GM21825 (cell line): ENCODE measurements around the gene SPTSSA.
"Not testable (repeated sequence)": the region's sequence is repeated elsewhere in the genome, so short reads cannot be mapped to it uniquely, and the experiment has no call there.

Source experiments
- ATAC-seq: cut with Tn5 transposase; IDR thresholded peaks from one replicate; pipeline ENCODE4 v1.9.1; 2021; ENCODE audit warnings: mild to moderate bottlenecking, moderate library complexity; ENCODE audit not compliant: unreplicated experiment

Gene SPTSSA

DNA sequence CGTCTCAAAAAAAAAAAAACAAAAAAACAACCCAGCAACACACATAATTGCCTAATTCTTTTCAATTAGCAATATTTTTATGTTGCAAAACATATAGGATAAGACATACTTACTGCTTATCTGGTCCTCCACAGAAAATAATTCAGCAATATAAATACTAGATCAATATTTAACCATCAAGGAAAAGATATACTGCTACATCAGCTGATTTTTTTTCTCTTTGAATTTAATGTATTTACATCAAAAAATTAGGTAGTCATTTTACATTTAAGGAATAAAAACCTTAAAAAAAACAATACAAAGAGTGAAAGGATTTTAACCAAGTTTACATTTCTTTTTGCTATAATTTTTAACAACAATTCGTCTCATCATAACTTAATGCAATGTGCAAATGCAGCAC, 28.1 kb downstream of the SPTSSA start:
- ATAC-seq: no peak

DNA sequence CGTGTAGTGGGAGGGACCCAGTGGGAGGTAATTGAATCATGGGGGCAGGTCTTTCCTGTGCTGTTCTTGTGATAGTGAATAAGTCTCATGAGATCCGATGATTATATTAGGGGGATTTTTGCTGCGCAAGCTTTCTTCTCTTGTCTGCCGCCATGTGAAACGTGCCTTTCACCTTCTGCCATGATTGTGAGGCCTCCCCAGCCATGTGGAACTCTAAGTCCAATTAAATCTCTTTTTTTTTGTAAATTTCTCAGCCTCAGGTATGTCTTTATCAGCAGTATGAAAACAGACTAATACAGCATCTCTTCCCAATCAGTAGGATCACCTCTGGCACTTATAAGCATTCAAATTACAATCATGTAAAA, 34.0 kb downstream of the SPTSSA start:
- not testable (repeated sequence) for ATAC-seq

DNA sequence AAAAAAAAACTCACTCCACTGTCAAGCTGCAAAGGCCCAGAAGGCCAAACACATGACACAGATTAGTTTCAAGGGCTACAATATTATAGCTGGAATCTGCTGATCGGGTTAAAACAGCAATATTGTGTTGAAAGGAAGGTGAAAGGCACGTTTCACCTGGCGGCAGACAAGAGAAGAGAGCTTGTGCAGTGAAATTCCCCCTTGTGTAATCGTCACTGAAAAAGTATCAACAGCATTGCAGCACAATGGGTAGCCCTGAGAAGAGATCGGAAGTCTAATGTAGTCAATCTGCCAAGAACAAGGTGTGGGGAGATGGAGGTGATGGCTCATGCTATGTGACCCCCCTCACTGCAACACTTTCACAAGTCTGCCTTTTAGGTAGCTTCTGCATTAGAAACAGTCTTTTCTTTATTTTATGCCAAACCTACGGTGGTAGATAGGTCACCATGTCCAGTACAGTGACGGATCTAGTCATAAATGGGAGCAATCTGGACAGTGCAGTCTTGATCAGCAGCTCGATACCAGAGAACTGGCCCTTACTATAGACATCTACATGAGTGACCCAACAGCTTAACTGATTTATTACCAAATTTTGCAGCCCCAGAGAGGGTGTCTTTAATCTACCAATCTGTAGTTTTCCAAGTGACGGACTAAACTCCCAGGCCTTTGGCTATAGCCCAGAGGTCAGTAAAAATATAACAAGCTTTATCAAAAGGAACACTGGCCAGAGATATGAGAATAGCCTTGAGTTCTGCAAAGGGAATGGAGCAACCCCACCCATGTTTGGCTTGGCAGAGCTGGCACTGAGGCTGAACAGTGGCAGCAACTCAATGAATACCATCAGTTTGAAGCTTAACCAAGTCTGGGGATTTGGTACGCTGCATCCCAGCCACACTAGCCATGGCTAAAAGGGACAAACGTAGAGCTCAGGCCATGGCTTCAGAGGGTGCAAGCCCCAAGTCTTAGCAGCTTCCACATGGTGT, 35.4 kb downstream of the SPTSSA start:
- no peak for ATAC-seq

DNA sequence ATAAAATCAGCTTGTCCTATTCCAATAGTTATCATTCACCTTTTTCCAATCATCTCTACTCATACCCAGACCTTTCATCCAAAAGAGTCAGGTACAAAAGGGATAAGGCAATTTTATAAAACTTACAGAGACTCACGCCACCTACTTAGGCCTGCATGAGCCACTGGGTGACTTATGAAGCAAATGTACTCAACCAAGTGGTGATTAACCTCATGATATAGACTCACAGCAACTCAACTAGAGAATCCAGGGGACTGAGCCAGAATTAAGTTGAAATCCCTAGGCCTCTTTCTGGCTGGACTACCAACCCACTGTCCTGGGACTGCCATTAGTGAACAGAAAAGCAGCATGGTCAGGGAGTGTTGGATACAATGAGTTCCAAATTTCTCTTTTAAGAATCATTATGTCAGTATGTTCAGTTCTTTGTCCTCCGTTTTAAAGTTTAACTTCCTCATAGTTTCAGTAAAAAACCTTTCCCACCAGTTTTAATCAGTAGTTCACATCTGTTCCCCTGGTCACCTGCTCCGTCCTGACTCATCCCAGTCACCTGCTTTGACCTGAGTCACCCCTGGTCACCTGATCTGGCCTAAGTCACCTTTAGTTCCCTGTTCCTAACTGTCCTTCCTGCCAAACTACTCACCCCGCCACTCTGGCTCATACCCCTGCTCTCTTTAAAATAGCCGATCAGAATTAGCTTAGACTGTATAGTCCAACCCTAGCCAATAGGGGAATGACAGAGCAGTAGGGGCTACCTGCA, 36.8 kb downstream of the SPTSSA start:
- no peak for ATAC-seq

DNA sequence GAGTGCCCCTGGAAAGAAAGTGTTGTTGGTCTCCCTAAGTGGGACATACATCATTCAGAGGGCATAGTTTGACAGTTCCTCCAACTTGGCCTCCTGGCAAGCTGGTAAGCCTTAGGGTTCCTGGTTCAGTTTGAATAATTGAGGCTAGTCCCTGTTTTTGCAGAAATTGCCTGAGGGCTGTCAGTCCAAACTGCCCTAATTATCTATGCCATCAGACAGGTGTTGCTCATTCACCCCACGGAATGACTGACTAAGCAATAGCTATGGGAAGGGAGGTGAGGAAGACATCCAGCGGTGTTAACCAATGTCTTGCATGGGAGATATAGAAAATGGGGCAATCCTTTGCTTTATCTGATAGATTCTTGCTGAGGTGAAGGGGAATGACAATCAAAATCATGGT, 37.6 kb downstream of the SPTSSA start:
- no peak for ATAC-seq

DNA sequence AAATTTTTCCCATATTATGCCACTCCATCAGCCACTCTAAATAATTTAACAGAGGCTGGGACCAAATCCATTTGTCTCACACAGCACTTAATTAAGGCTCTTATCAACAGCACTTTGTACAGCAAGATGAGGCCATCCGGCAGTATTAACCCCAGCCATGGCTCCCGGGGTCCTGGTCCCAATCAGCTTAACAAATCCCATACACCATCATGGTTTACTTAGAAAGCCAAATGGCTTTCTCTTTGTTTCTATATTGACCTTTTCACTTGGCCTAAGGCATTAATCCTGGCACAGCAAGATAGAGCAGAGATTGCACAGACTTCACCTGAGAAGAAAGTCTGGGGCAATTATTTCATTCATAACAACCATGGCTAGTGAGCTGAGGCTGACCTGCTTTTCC, 38.6 kb downstream of the SPTSSA start:
- ATAC-seq: no peak

DNA sequence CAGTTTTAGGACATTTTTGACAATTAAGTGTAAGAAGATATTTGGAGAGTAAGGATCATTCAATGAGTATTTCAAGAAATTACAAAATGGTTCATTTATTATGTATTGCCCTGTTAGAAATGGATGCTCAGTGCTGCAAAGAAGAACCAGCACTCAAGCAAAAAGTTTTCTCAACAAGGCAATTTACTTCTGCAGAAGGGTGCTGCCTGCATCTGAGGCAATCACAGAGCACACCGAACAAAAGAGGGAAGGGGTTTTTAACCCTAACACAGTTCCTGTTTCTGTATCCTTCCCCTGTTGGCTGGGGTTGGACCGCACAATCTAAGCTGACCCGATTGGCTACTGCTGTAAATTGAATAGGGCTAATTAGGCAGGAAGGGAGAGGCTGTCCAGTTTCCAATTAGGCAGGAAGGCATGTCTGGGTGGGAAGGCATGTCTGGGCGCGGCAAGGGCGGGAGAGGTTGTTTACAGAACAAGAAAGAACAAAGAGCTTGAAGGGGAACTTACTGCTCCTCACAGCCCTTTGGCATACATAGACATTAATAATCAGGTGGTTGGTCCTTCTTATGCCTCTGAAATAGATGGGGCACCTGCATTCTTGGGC, 41.4 kb downstream of the SPTSSA start:
- ATAC-seq: no peak

DNA sequence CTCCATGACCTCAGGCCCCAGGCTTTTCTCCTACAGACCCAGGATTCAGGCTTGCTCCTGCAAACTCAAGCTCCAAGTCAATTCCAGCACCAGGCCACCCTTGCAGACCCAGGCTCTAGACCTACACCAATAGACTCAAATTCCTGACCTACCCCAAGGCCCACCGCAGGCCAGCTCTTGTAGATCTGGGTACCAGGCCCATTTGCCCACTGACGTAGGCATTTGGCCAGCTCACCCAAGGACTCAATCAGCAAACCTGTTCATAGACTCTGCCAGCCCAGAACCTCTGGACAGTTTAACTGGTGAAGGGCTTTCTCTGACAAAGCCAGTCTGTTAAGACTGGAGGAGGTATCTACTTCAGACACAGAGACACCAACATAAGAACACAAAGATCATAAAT, 52.3 kb downstream of the SPTSSA start:
- no peak for ATAC-seq

DNA sequence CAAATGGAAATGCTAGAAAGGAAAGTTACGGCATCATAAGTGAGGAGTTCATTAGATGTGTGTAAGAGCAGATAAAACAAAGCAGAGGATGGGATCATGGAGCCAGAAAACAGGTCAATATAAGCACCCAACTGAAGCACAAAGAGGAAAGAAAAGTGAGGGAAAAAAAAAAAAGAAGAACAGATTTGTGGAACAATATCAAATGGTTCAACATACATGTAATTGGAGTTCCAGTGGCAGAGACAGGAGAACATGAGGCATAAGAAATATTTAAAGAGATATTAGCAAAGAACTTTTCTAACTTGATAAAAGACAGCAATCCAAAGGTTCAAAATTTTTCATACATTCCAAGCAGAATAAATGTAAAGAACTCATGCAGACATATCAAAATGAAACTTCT, 54.1 kb downstream of the SPTSSA start:
- ATAC-seq: no peak

DNA sequence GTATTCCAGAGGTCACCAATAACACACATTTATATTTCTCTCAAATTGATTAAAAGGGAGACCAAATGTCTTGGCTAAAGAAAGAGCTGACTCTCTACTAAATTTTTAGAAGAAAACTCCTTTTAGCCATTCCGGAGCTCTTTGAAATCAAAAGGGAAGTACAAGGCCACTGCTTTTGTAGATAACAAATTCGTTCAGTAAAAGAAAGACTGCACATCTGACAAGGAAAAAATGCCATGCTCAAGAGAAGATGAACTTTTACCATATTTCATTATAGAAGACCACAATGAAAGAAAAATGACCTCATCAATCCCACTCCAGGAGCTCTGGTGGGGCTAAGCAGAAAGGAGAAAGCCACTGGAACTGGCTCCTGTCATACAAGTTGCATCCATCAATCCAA, 57.6 kb downstream of the SPTSSA start:
- no peak for ATAC-seq

DNA sequence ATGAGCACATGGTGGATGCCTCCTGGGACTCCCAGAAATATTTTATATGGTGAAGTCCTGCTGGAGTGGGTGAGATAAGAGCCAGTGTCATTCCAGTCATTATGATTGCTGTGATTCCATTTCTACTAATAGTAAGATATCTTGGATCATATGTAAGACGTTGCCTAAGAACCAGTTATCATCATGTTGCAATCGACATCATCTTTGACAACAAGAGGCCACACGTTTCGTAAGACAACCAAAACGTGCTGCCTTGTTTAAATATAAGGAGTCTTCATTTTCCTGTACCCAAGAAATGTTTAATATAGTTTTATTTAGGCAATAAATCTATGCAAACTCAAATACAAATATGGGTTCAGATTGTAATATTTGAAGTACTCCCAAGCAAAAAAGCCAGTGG, 58.4 kb downstream of the SPTSSA start:
- ATAC-seq: no peak

DNA sequence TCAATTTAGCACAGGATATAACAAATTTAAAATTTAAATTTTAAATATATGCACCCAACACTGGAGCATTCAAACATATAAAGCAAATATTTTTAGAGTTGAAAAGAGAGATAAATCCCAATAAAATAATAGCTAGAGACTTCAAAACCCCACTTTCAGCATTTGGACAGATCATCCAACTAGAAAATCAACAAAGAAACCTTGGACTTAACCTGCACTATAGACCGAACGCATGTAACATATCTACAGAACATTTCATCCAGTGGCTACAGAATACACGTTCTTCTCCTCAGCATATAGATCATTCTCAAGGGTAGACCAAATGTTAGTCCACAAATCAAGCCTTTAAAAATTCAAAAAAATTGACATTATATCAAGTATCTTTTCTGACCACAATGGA, 64.0 kb downstream of the SPTSSA start:
- no peak for ATAC-seq

DNA sequence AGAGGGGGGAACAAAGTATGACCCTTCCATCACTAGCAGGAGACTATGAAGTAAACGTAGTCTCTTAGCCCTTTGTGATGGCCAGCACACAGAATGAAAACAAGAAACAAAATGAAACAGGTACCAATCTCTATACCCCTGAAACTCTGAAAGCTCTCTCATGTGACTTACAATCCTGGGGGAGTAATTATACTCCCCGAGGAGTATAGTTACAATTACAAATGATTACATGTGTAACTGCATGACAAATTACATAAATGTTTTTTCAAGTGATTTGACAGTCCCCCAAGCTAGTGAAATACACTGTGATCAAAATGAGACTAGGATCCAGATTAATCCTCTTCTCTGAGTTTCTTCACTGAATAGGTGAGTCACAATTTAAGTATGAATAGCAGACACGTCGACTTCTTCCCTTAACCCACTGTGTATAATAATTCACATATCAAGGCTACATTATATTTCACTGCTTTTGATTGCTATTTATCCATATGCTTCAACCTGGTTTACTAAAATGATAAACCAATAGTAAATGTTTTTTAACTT, 74.0 kb downstream of the SPTSSA start:
- no peak for ATAC-seq

DNA sequence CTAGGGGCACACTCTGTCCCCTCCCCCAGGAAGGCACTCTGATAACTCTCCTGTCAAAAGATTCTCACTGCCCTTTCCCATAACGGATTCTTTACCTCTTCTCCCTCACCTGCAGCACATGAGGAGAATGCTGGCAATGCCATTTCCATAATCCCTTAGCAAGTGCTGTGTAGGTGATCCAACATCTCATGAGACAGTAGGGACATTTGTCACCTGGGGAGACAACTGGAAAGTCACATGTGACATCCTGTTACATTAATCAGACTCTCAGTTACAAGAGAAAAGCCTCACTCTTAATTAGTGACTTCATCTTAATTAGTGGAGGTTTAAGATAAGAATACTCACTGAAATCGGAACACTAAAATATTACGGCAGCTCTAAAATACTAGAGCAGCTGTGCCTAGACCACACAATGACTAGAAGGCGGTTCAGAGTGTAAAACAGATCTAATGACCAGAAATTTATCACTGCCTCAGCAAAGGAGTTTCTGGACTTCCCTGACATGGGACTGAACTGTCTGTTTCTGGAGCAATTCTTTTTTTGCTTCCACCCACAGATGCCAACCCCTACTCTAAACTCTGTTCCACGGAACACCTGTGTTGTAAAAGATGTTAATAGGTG, 75.1 kb downstream of the SPTSSA start:
- no peak for ATAC-seq

DNA sequence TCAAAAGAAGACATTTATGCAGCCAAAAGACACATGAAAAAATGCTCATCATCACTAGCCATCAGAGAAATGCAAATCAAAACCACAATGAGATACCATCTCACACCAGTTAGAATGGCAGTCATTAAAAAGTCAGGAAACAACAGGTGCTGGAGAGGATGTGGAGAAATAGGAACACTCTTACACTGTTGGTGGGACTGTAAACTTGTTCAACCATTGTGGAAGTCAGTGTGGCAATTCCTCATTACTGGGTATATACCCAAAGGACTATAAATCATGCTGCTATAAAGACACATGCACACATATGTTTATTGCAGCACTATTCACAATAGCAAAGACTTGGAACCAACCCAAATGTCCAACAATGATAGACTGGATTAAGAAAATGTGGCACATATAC, 76.2 kb downstream of the SPTSSA start:
- ATAC-seq: not testable (repeated sequence)

DNA sequence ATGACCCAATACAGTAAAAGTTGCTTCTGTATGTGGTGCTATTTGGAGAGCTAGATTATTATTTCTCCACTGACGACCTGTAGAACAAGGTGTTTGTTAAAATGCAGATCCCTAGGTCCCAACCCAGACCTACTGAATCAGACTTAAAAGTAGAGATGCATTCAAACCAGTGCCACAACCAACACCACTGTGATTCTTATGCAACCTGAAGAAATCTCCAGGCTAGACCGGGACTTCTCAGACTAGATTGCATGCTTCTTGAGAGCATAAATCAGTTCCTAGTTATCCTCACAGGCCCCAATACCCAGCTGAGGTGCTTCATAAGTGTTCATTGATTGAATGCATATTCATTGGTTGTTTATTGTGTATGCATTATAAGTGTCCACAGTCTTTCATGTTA, 78.2 kb downstream of the SPTSSA start:
- no peak for ATAC-seq
